A673 (cell line): Measurements from ENCODE around the gene VCAN.

ENCODE experiments used
- CTCF ChIP-seq: fragments of 300-800, 200-600 bp; sonication (generic); conservative IDR thresholded peaks from 2 replicates; pipeline ENCODE4 v1.5.1; 2017; ENCODE audit warnings: low read depth, mild to moderate bottlenecking, antibody characterized with exemption, low read length, moderate library complexity, mixed read lengths
- EZH2 ChIP-seq: fragments of 200-600 bp; sonication (generic); IDR thresholded peaks from 2 replicates; pipeline ENCODE4 v1.6.1; 2017; ENCODE audit warnings: borderline replicate concordance, low read depth, mild to moderate bottlenecking, mixed read lengths, antibody characterized with exemption, low read length; ENCODE audit not compliant: poor library complexity, severe bottlenecking

- TF ChIP-seq CTCF (no peak), EZH2 (no peak)
Observed at GRCh38 chr5:83523929-83524328, 52.4 kb downstream of the VCAN start.
